GM21360 (cell line): ENCODE measurements around the gene NSMF.
A peak's percentile ranks its signal among the peaks of the same experiment; 100 is the strongest.

ENCODE experiments used
- ATAC-seq: cut with Tn5 transposase; IDR thresholded peaks from one replicate; pipeline ENCODE4 v1.9.1; 2021; ENCODE audit warnings: mild to moderate bottlenecking, moderate library complexity; ENCODE audit not compliant: unreplicated experiment

NSMF gene

DNA sequence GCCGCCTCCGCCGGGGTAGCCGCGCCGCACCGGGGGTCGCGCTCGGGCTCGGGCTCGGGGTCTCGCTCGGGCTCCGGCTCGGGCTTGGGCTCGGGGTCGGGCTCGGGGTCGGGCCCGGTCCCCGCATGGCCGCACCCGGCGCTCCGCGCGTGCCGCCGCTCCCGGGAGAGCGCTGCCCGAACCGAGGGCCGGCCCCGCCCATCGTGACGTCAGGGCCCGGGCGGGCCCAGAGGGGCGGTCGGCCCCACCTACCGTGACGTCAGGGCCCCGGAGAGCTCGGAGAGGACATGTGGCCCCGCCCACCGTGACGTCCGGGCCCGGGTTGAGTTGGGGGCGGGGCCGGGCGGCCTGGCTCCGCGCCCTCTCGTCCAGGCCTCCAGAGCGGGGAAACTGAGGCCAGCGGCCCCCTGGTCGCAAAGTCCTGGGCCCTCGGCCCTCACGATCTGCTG lies at the start of gene NSMF:
TSS of gene NSMF (minus strand) at position 183 of the 449 bp plus-strand sequence. CDS start 232 bp downstream, outside the sequence.
- peak; percentile 70 for ATAC-seq

GRCh38 chr9:137506702-137507171 lies 47.6 kb upstream of the NSMF start:
- ATAC-seq, result no peak

GRCh38 chr9:137506274-137506673 lies 47.1 kb upstream of the NSMF start:
- no peak for ATAC-seq

DNA sequence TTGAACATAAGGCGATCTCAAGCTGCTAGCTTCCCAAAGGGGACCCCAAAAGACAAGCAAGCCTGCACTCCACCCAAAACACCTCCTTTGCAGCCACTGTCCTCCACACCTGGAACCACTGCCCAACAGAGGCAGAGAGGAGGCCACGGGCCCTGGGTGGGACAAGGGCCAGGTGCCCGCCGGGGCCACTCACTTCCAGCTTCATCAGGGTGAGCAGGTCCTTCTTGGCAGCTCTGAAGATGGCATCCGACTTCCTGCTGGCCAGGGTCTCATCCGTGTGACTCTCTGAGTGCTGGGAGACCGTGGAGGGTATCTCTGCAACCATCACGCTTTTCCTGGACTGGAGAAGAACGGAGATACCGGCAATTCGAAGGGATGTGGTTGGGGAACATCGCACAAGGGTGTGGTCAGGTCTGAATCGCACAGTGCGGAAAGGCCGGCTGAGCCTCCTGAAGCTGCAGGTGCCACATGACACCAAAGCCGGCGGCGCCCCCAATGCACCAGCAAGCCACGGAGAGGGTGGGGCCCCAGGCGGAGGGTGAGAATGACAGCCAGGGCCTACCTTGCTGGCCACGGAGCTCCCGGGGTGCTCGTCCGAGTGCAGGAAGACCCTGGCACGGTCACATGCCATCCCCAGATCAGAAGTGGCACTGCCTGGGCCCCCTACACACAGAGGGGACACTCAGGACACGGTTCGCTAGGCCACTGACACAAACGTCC lies 46.4 kb upstream of the NSMF start:
- ATAC-seq, result no peak

- no peak for ATAC-seq
These were observed 45.3 kb upstream of the NSMF start for GRCh38 chr9:137504432-137504777.

- ATAC-seq, result no peak
These were observed 43.1 kb upstream of the NSMF start for GRCh38 chr9:137502008-137502911.

DNA sequence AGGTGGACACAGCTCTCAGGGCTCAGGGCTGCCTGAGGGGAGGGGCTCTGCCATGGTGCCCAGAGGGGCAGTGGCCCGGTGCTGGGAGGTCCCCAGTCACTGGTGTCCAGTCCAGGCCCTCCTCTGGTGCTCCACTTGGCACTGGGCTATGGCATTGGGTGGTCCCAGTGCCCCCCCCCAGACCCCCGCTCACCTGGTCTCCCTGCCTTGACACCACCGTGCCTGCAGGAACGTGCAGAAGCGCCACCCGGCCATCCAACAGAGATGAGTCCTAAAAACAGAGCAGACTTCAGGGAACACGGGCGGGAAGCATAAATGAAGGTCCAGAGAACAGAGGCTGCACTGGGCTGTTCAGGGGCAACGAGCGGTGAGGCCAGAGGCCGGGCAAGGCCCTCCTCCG lies 42.3 kb upstream of the NSMF start:
- ATAC-seq, result no peak

GRCh38 chr9:137500666-137501397 lies 41.7 kb upstream of the NSMF start:
- no peak for ATAC-seq

- no peak for ATAC-seq
These were observed 40.9 kb upstream of the NSMF start for GRCh38 chr9:137499858-137500661.

GRCh38 chr9:137499416-137499815 lies 40.3 kb upstream of the NSMF start:
- no peak for ATAC-seq

DNA sequence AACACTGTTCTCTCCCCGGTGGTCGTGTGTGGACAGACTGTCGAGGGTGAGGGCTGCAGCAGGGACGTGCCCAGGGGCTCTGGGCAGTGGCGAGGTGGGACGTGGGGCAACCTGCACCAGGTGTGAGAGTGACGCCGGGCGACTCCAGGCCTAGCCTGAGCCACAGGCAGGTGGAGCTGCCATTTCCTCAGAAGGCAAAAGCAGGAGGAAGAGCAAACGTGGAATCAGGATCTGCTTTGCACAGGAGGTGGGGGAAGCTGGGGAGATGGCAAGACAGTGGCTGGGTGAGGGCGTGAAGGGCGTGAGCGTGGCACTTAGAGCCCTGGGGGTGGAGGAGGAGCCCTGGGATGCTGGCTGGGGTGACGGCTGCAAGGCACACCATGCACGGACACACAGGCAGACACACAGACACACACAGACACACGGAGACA lies 39.6 kb upstream of the NSMF start:
- ATAC-seq, result no peak

DNA sequence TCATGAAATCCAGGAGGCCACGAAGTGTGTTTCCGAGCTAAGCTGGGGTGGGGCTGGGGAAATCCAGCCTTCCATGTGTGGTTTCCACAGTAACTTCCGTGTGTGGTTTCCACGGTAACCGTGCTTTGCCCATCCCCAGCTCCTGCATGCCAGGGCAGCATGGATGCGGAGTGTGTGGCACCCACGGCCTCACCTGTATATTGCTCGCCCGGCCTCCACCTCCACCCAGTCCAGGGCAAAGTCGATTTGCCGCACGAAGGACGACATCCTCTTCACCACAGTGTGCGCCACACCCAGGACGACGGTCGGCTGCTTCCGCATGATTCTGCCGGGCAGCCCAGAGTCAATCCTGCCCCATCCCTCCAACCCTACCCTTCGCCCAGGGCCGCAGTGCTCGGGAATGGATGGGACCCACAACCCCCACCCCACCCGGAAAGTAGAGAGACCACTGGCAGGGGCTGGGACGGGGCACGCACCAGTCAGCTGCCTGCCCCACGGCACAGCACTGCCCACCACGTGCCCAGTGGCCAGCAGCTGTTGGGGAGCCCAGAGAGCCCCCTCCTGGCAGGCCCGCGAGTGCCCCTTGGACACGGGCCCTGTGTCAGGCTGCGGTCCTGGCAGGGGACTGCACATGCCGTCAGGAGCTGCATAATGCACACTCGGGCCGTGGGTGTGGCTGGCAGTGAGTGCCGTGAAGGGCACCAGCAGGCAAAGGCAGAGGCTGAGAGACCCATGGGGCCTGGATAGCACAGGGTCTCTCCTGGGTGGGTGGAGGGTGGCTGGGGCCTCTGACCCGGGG lies 39.0 kb upstream of the NSMF start:
- no peak for ATAC-seq

GRCh38 chr9:137496601-137497375 lies 37.7 kb upstream of the NSMF start:
- ATAC-seq, result no peak

GRCh38 chr9:137494550-137495351 lies 35.6 kb upstream of the NSMF start:
- no peak for ATAC-seq

GRCh38 chr9:137494104-137494544 lies 35.0 kb upstream of the NSMF start:
- no peak for ATAC-seq

GRCh38 chr9:137493364-137494103 lies 34.4 kb upstream of the NSMF start:
- no peak for ATAC-seq
